ENCODE results near the gene PCNX3. TPM values are rescaled to one million over a fixed set of nuclear protein-coding genes. Genes with fewer than 3 reads are reported as not detected.

Gene PCNX3
- total RNA-seq, 4 donors from 2014 or later: 38.5 to 59.3 (median 43.6) TPM

- Histone ChIP-seq H3K9me3 (no peaks in the 10 kb centered on the region), H3K27ac (no peak overlapping the region), H3K36me3 (no peaks in the 10 kb centered on the region), H3K4me1 (no peaks in the 10 kb centered on the region), H3K27me3 (no peaks in the 10 kb centered on the region), H3K4me3 (no peak overlapping the region)
- DNase-seq (ENCODE audit: low spot score in 2 of 2): no peak
- TF ChIP-seq EP300 (IDR thresholded peaks at IDR 0.05) (no peak), POLR2AphosphoS5 (IDR thresholded peaks at IDR 0.05) (no peak), POLR2A (IDR thresholded peaks at IDR 0.05) (no peak), CTCF (IDR thresholded peaks at IDR 0.05) (no peak)
- WGBS: 88% methylated on average over 8 of the region's 8 CpGs
Measured at GRCh38 chr11:65685981-65686380, 70.4 kb downstream of the PCNX3 start.

Other genes with a start within 250 kb of the PCNX3 start
- 1 to 10 TPM; 3.9 to 6.2 (median 4.7) TPM for gene SLC25A45, start 233.1 kb upstream of the PCNX3 start, total RNA-seq
- gene FRMD8, start 229.1 kb upstream of the PCNX3 start, total RNA-seq: 100 to 1,000 TPM in 1 of 4 donors, 10 to 100 TPM in 3; 56.2 to 107 (median 81.5) TPM
- gene NEAT1, start 193.0 kb upstream of the PCNX3 start, total RNA-seq: 1,000 to 10,000 TPM in 1 of 4 donors, 100 to 1,000 TPM in 3; 336 to 2,041 (median 481) TPM
- gene MALAT1, start 116.7 kb upstream of the PCNX3 start, total RNA-seq: over 10,000 TPM; 10,207 to 42,728 (median 11,538) TPM
- gene SCYL1, start 90.7 kb upstream of the PCNX3 start, total RNA-seq: 10 to 100 TPM; 63.2 to 83.6 (median 78.4) TPM
- 10 to 100 TPM; 65.1 to 86.7 (median 71.0) TPM for gene LTBP3, start 57.4 kb upstream of the PCNX3 start, total RNA-seq
- gene ZNRD2, start 45.3 kb upstream of the PCNX3 start, total RNA-seq: 10 to 100 TPM; 60.9 to 97.4 (median 77.9) TPM
- 100 to 1,000 TPM in 1 of 4 donors, 10 to 100 TPM in 3; 45.2 to 103 (median 72.0) TPM for gene FAM89B, start 43.2 kb upstream of the PCNX3 start, total RNA-seq
- gene EHBP1L1, start 39.7 kb upstream of the PCNX3 start, total RNA-seq: 100 to 1,000 TPM in 1 of 4 donors, 10 to 100 TPM in 3; 40.3 to 150 (median 56.2) TPM
- 100 to 1,000 TPM in 3 of 4 donors, 10 to 100 TPM in 1; 32.6 to 183 (median 144) TPM for gene KCNK7, start 20.0 kb upstream of the PCNX3 start, total RNA-seq
- gene MAP3K11, start 1.6 kb upstream of the PCNX3 start, total RNA-seq: 10 to 100 TPM; 29.2 to 45.5 (median 37.0) TPM
- 10 to 100 TPM; 14.9 to 21.6 (median 19.0) TPM for gene SIPA1, start 22.3 kb downstream of the PCNX3 start, total RNA-seq
- 100 to 1,000 TPM in 2 of 4 donors, 10 to 100 TPM in 2; 71.7 to 111 (median 93.5) TPM for gene RELA, start 47.1 kb downstream of the PCNX3 start, total RNA-seq
- 100 to 1,000 TPM in 1 of 4 donors, 10 to 100 TPM in 3; 69.8 to 103 (median 77.5) TPM for gene KAT5, start 96.5 kb downstream of the PCNX3 start, total RNA-seq
- 10 to 100 TPM; 24.5 to 53.8 (median 33.7) TPM for gene RNASEH2C, start 105.0 kb downstream of the PCNX3 start, total RNA-seq
- 10 to 100 TPM; 26.3 to 55.9 (median 38.1) TPM for gene AP5B1, start 165.2 kb downstream of the PCNX3 start, total RNA-seq
- gene OVOL1, start 171.3 kb downstream of the PCNX3 start, total RNA-seq: 100 to 1,000 TPM in 2 of 4 donors, 10 to 100 TPM in 2; 64.4 to 196 (median 121) TPM
- gene SNX32, start 218.2 kb downstream of the PCNX3 start, total RNA-seq: 1 to 10 TPM in 1 of 4 donors, under 1 TPM in 1, not detected in 2; 0.76 to 1.1 TPM
- gene CFL1, start 242.4 kb downstream of the PCNX3 start, total RNA-seq: 100 to 1,000 TPM; 331 to 608 (median 584) TPM
- gene MUS81, start 244.7 kb downstream of the PCNX3 start, total RNA-seq: 10 to 100 TPM; 22.8 to 46.2 (median 32.2) TPM